Mucosa of descending colon (tissue), 3 donors: ENCODE measurements around the gene ATF7. TPM values are rescaled to one million over a fixed set of nuclear protein-coding genes. Genes with fewer than 3 reads are reported as not detected.
A peak's percentile ranks its signal among the peaks of the same experiment; 100 is the strongest.
"Not testable (repeated sequence)": the region's sequence is repeated elsewhere in the genome, so short reads cannot be mapped to it uniquely, and the experiment has no call there.

Source experiments
- ATAC-seq: fragments of 200-7000 bp; cut with Tn5 transposase; one replicate; pipeline ENCODE4 v1.9.1; 2020; ENCODE audit warnings: mild to moderate bottlenecking, moderate library complexity
- DNase-seq, 3 donors: peaks; one replicate each; pipeline ENCODE4 v3.0.0-alpha.2; 2020
- H3K36me3 ChIP-seq: fragments of 200-600 bp; one replicate; pipeline ENCODE4 v1.8.0; 2021; ENCODE audit warnings: low read depth, mild to moderate bottlenecking
- H3K4me1 ChIP-seq: fragments of 200-600 bp; one replicate; pipeline ENCODE4 v1.8.0; 2021; ENCODE audit warnings: low read depth, mild to moderate bottlenecking
- H3K4me3 ChIP-seq: fragments of 200-600 bp; one replicate; pipeline ENCODE4 v1.8.0; 2021; ENCODE audit warnings: mild to moderate bottlenecking
- H3K9me3 ChIP-seq: fragments of 200-600 bp; one replicate; pipeline ENCODE4 v1.8.0; 2021; ENCODE audit warnings: mild to moderate bottlenecking
- intact Hi-C, 2 donors: fragments of 100-400 bp; cut with DNase I in 1 of 2; cut with micrococcal nuclease in 1 of 2; formaldehyde crosslinking; loops; one replicate each; pipeline versions ENCODE4 v1.11.0 to v1.11.1; 2022; cut with DNase I, micrococcal nuclease
- total RNA-seq, 3 donors: library from RNA; stranded (reverse); fragmentation: NEBNext Ultra II Directional in 2 of 3; extraction: Animal tissue kit (Norgen Biotek cat#: 25700) in 2 of 3; gene quantifications; one replicate each; pipeline versions ENCODE4 v1.2.1 to v1.2.4, GENCODE V29; 2021 to 2023
- TF ChIP-seq, protein P1 (sequence below): fragments of 200-600 bp; IDR thresholded peaks from one replicate; pipeline ENCODE4 v1.8.0; 2022; ENCODE audit warnings: antibody characterized with exemption, mild to moderate bottlenecking
- donor health status: DM: no; HTN: no; CAD: no; lungs with moderate emphysema.
- donor health status: DM: no; HTN: no; CAD: no.
- donor health status: DM: no; HTN: yes; CAD: no.

ATF7 gene
- total RNA-seq, 3 donors from 2014 or later: 35.6 to 50.9 (median 42.8) TPM

DNA sequence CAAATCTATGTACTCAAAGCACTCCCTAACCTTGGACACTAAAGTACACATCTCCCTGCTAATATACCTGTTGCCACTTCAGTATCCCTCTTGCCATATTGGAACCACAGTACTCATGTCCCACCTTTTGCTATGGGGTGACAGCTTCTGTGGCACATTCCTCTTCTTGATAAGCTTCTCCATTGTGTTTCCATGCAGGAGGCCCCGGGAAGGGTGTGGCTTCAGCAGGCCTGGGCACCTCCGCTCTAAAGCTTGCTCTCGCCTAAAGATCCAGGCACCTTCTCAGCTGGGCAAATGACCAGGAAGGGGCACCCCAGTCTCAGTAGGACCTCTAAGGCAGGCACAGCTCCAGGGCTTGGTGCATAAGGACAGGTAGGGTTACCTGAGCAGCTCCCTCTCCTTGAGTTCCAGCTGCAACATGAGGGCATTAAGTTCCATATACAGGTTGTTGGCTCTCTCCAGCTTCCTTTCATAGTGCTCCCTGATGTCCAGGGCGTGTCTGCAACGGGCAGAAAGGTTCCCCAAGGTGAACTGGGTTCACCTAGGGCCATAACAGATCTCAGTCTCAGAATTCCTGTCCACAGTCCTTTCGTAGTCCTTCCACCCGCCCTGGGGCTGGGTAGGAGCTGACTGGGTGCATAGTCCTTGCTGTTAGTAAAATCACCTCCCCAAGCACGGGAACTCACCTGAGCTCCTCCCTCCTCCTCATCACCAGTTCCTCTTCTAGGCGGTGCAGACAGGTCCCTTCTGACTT, 142.8 kb downstream of the ATF7 start:
- Histone ChIP-seq H3K36me3 (no peaks in the 10 kb centered on the region), H3K4me3 (no peak overlapping the region), H3K4me1 (peaks cover 13% of the 10 kb centered on the region), H3K9me3 (no peaks in the 10 kb centered on the region)
- intact Hi-C loops: no loop called here
- TF ChIP-seq, protein P1, sequence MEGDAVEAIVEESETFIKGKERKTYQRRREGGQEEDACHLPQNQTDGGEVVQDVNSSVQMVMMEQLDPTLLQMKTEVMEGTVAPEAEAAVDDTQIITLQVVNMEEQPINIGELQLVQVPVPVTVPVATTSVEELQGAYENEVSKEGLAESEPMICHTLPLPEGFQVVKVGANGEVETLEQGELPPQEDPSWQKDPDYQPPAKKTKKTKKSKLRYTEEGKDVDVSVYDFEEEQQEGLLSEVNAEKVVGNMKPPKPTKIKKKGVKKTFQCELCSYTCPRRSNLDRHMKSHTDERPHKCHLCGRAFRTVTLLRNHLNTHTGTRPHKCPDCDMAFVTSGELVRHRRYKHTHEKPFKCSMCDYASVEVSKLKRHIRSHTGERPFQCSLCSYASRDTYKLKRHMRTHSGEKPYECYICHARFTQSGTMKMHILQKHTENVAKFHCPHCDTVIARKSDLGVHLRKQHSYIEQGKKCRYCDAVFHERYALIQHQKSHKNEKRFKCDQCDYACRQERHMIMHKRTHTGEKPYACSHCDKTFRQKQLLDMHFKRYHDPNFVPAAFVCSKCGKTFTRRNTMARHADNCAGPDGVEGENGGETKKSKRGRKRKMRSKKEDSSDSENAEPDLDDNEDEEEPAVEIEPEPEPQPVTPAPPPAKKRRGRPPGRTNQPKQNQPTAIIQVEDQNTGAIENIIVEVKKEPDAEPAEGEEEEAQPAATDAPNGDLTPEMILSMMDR: no peak
- DNase-seq (peak in 2 of 3 donors; percentile 55 to 61), ATAC-seq (peak; percentile 76)

DNA sequence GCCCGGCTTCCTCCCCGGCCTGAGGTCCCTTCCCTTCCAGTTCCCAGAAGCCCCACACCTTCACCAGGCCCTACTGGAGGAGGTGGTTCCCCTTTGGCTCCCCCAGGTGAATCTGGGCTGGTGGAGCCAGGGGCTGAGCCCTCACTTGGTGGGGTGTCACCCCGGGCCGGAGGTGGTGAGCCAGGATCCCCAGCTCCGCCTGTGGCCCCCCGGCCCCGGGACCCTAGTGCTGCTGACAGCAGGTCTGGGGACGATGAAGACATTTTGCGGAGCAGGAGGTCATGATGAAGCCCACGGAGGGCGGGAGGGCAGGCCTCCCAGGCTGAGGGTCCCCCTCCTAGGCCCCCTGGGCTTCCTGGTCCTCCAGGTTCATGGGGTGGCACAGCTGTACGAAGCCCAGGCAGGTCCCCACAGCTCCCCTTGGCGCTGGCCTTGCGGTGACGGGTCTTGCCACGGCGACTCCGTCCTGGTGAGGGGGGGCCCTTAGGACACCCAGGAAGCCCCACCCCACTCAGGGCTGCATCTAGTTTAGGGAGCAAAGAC, 143.5 kb downstream of the ATF7 start:
- no peak for ATAC-seq
- no peaks in the 10 kb centered on the region for H3K9me3 ChIP-seq
- intact Hi-C loops: no loop called here
- no peak for DNase-seq
- H3K36me3 ChIP-seq: no peaks in the 10 kb centered on the region
- no peak overlapping the region for H3K4me3 ChIP-seq
- peaks cover 13% of the 10 kb centered on the region for H3K4me1 ChIP-seq
- TF ChIP-seq, protein P1: no peak

DNA sequence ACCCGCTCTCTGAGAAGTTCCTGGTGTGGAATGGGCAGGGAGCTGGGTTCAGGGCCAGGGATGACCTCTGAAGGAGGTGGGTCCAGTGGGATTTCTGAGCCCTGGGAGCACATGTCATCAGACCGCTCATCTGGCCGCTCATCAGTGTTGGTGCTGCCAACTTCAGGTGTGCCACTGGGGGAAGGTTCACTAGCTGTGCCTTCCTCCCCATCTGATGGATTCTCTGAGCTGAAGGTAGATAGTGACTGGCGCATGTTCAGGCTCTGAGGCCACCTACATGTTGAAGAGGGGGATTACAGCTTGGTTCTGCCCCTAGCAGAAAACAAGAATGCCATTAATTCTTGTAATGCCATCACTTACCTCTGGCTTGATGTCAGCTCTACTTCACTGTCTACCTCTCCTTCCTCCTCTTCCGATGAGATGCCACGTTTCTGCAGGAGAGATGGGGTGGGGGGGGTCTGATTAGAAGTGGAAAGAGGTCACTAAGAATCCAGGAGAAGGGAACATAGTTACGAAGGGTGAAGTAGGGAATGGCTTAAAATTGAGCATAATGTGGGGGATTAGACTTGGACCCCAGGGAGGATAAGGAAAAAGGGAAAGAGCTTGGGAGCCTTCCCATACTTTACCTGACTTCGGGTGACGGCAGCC, 144.1 kb downstream of the ATF7 start:
- no peaks in the 10 kb centered on the region for H3K36me3 ChIP-seq
- H3K9me3 ChIP-seq: no peaks in the 10 kb centered on the region
- DNase-seq (no peak), ATAC-seq (no peak)
- no peak overlapping the region for H3K4me3 ChIP-seq
- peaks cover 13% of the 10 kb centered on the region for H3K4me1 ChIP-seq
- intact Hi-C loops: no loop called here
- TF ChIP-seq, protein P1: no peak

DNA sequence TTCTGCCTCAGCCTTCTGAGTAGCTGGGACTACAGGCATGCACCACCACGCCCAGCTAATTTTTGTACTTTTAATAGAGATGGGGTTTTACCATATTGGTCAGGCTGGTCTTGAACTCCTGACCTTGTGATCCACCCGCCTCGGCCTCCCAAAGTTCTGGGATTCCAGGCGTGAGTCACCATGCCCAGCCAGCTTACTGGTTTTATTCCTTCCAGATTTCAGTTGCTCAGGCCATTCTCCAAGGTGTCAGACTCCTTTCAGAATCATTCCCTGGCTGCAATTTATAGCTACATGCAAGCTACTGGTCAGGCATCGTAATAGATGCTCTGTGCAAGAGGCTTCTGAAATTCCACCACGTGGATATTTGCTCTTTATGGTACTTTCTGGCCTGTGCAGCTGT, 144.7 kb downstream of the ATF7 start:
- ATAC-seq, intact Hi-C loops, H3K9me3 ChIP-seq, H3K4me3 ChIP-seq, H3K36me3 ChIP-seq, DNase-seq: not testable (repeated sequence)
- H3K4me1 ChIP-seq: peaks cover 13% of the 10 kb centered on the region

DNA sequence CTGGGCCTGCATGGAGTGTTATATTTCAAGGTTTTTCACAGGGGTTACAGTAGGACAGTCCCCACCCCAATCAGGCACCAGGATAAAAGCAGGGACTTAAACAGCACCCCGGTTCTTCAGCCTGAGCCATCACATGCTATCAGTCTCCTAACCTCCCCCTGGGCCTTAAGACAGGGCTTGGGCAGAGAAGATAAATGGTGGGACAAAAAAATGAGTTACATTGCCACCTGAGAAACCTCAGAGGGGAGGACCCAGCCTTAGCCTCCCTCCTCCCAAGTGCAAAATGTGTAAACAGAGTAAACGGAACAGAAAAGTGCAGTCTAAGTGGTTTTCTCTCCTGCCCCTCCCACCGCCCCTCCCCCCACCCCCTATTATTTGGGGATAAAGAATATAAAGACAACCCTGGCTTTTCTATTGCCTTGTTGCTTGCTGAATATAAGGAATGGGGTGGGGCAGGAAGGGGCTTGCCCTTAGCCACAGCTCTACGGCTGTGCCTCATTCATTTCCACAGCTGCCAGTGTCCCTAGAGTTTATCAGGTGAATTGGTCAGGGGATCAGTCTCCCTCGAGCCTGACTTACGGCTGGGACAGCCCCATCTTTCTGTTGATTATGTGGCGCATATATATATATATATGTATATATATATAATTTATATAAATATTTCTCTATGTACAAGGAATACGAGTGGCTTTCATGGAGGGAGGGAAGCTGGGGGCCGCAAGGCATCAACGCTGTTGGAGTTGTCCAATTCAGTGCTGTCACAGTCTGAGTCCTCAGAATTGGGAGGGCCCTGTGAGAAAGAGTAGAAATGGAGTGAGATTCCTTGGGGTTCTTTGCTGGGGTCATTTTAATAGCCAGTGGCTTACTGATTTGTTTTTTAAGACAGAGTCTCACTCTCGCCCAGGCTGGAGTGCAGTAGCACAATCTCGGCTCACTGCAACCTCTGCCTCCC, 145.4 kb downstream of the ATF7 start:
- no peaks in the 10 kb centered on the region for H3K36me3 ChIP-seq
- H3K9me3 ChIP-seq: no peaks in the 10 kb centered on the region
- ATAC-seq (no peak), DNase-seq (no peak)
- TF ChIP-seq, protein P1: no peak
- H3K4me3 ChIP-seq: no peak overlapping the region
- intact Hi-C loops: no loop called here
- peaks cover 17% of the 10 kb centered on the region for H3K4me1 ChIP-seq
